ENCODE measurements around the gene IL17RB. TPM values are rescaled to one million over a fixed set of nuclear protein-coding genes. Genes with fewer than 3 reads are reported as not detected.

The IL17RB gene, protein sequence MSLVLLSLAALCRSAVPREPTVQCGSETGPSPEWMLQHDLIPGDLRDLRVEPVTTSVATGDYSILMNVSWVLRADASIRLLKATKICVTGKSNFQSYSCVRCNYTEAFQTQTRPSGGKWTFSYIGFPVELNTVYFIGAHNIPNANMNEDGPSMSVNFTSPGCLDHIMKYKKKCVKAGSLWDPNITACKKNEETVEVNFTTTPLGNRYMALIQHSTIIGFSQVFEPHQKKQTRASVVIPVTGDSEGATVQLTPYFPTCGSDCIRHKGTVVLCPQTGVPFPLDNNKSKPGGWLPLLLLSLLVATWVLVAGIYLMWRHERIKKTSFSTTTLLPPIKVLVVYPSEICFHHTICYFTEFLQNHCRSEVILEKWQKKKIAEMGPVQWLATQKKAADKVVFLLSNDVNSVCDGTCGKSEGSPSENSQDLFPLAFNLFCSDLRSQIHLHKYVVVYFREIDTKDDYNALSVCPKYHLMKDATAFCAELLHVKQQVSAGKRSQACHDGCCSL
- total RNA-seq (2021; fragmentation: NEBNext Ultra II Directional; extraction: Animal tissue kit (Norgen Biotek cat#: 25700)): 6.9 and 7.0 TPM in 2 replicates
- polyA plus RNA-seq (2011; rRNA removed): 13.3 and 24.6 TPM in 2 replicates
- polyA plus RNA-seq (2011; cell fraction: cytosol; rRNA removed): 18.2 TPM
- polyA plus RNA-seq (2011; cell fraction: nucleus; rRNA removed): 37.5 TPM
- 10.2 to 14.6 TPM (median 13.4 TPM) in 4 replicates for polyA plus RNA-seq (2012, experiment 1 of 2)
- polyA plus RNA-seq (2012, experiment 2 of 2): 2.8 TPM
- 7.9 TPM for polyA plus RNA-seq (2013, experiment 1 of 2)
- 7.8 TPM for polyA plus RNA-seq (2013, experiment 2 of 2)
- polyA minus RNA-seq (2011; rRNA and poly(A)+ RNA removed): 10.2 and 22.3 TPM in 2 replicates
- 4.8 TPM for polyA minus RNA-seq (2011; cell fraction: cytosol; rRNA and poly(A)+ RNA removed)
- polyA minus RNA-seq (2011; cell fraction: nucleus; rRNA and poly(A)+ RNA removed): 9.0 TPM
- long read RNA-seq, experiment 1, partial matches to known transcripts: 0 of 5 reads
- long read RNA-seq, experiment 1, other reads (novel, unspliced or antisense): 4 of 5 reads
- long read RNA-seq, experiment 2, partial matches to known transcripts: 0 of 4 reads
- long read RNA-seq, experiment 2, other reads (novel, unspliced or antisense): 4 of 4 reads

DNA sequence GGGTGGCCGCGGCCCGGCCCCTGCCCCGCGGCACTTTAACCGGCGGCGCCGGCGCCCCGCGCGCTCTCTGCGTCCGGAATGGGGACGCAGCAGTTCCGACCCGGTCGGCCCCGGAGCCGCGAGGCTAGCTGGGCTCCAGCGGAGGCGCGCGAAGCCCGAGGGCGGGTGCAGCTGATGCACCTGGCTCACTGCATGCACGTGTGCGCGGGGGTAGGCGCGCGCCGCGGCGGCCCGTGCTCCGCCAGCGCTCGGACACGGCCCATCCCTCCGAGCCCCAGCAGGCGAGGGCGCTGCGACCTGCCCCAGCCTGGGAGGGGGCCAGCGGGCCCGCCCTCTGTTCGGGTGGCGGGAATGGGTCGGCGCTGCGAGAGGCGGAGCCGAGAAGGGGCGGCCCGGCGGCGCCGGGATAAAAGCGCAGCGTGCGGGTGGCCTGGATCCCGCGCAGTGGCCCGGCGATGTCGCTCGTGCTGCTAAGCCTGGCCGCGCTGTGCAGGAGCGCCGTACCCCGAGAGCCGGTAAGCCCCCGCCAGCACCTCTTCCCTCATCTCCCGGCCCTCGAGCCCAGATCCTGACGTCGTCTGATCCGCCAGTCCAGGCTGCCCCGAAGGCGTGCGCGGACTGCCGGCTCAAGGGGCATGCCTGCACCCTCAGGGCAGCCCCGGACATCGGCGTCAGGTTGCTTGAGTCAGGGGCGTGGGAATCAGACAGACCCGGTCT lies at the start of gene IL17RB, which contains the start of gene CHDH:
Gene IL17RB (plus strand): TSS at position 435 of the 717 bp plus-strand sequence. CDS start 21 bp downstream, at position 456.
Gene CHDH (minus strand): TSS at position 286 of the 717 bp plus-strand sequence. CDS start 22,411 bp downstream, outside the sequence.
- H2AK5ac ChIP-seq (ENCODE audit: low read depth, low read length): no peak within 1 kb of the TSS
- 3% methylated on average over 80 of the region's 91 CpGs; no CpG with 5 or more reads in 1 of the 2 experiments for WGBS, 2 experiments (ENCODE audit: extremely low coverage in 1 of 2, insufficient coverage in 1 of 2, insufficient read length in 1 of 2, insufficient replicate concordance in 2 of 2, low coverage in 1 of 2, low lambda C conversion rate in 2 of 2, missing lambda C conversion rate in 1 of 2)
- no peak within 1 kb of the TSS for H2AFZ ChIP-seq (ENCODE audit: low read length)
- H3K4me2 ChIP-seq (ENCODE audit: insufficient read depth in 1 of 2, low read depth in 2 of 2, low read length in 2 of 2): peak within 1 kb of the TSS; percentile 69 to 90
- POLR2A ChIA-PET (ENCODE audit: partially characterized antibody): interaction anchor here (1.0 to 1.5 kb wide), 7 partner anchors 9 to 34 kb away, joined by 3 to 7 read pairs (median 4); no protein-coding TSS in a partner anchor
- H3K9ac ChIP-seq (replicated peaks in 1 of 4; ENCODE audit: extremely low read depth in 1 of 4, low read depth in 3 of 4, low read length in 3 of 4): peak within 1 kb of the TSS; percentile 31 to 85 (median 72); a peak in 6 of 7 replicates
- peaks cover 19 to 30% (median 21%) of the 10 kb centered on the region in 4 experiments for H3K4me1 ChIP-seq (replicated peaks in 1 of 4; ENCODE audit: control insufficient read depth in 3 of 4, insufficient read depth in 4 of 4, low read length in 3 of 4)
- H2BK15ac ChIP-seq (ENCODE audit: low read length): peak within 1 kb of the TSS; percentile 95; the same call in 1 of the 2 replicates
- 0 out of 2 replicates have a peak within 1 kb of the TSS, but pooled peaks have one; percentile 0 for H3K27ac ChIP-seq (ENCODE audit: low read depth, low read length)
- 0 out of 2 replicates have a peak within 1 kb of the TSS, but pooled peaks have one; percentile 39 for H2BK12ac ChIP-seq (ENCODE audit: low read depth, low read length)
- peaks cover 10% of the 10 kb centered on the region for H3K23me2 ChIP-seq (ENCODE audit: low read depth, low read length)
- H3K4me3 ChIP-seq (ENCODE audit: extremely low read depth in 1 of 4, insufficient read depth in 2 of 4, low read depth in 3 of 4, low read length in 4 of 4): peak within 1 kb of the TSS; percentile 47 to 79 (median 72)
- no peak within 1 kb of the TSS for H4K5ac ChIP-seq (ENCODE audit: insufficient read length, low read depth, low read length)
- peaks cover 0 to 4% (median 2%) of the 10 kb centered on the region in 4 experiments; a peak in 3 of 8 replicates for H3K36me3 ChIP-seq (ENCODE audit: control insufficient read depth in 2 of 4, insufficient read depth in 4 of 4, low read length in 3 of 4)
- DNase-seq (ENCODE audit: low read depth in 1 of 2, low spot score in 2 of 2) (no peak), FAIRE-seq (no peak)
- H4K91ac ChIP-seq (replicated peaks; ENCODE audit: insufficient read length, low read length): peak within 1 kb of the TSS; percentile 75
- peaks cover 3 to 16% (median 9%) of the 10 kb centered on the region in 4 experiments for H3K27me3 ChIP-seq (replicated peaks in 1 of 4; ENCODE audit: control insufficient read depth in 3 of 4, extremely low read depth in 1 of 4, insufficient read depth in 3 of 4, low read length in 3 of 4)
- H4K8ac ChIP-seq (ENCODE audit: extremely low read depth, insufficient read depth, low read length): peak within 1 kb of the TSS; percentile 45; the same call in 1 of the 2 replicates
- H3K56ac ChIP-seq (replicated peaks; ENCODE audit: insufficient read length, low read depth, low read length): no peak within 1 kb of the TSS
- peak within 1 kb of the TSS; percentile 2 for H3K4ac ChIP-seq (replicated peaks; ENCODE audit: insufficient read length, low read depth, low read length)
- H4K20me1 ChIP-seq (replicated peaks in 1 of 2; ENCODE audit: control insufficient read depth in 1 of 2, insufficient read depth in 2 of 2, low read length in 2 of 2): peaks cover 0 to 3% of the 10 kb centered on the region in 2 experiments
- H2BK20ac ChIP-seq (ENCODE audit: low read length): peak within 1 kb of the TSS; percentile 61; the same call in 1 of the 2 replicates
- peaks cover 10% of the 10 kb centered on the region for H3K79me1 ChIP-seq (ENCODE audit: low read depth, low read length)
- CTCF ChIA-PET (ENCODE audit: partially characterized antibody): interaction anchor here (0.9 to 3.5 kb wide), 6 partner anchors 12 to 139 kb away, joined by 3 to 23 read pairs (median 5); no protein-coding TSS in a partner anchor
- peak within 1 kb of the TSS; percentile 73 for H3K18ac ChIP-seq (ENCODE audit: extremely low read depth, low read length)
- no peaks in the 10 kb centered on the region for H3K9me3 ChIP-seq (ENCODE audit: insufficient read depth in 2 of 2, low read depth in 1 of 2, low read length in 1 of 2)
- 0 out of 2 replicates have a peak within 1 kb of the TSS, but pooled peaks have one; percentile 49 for H2BK5ac ChIP-seq (ENCODE audit: low read depth, low read length)
- no peak within 1 kb of the TSS for H3K23ac ChIP-seq (ENCODE audit: insufficient read length)
- no peak within 1 kb of the TSS for H3K14ac ChIP-seq (ENCODE audit: insufficient read length)
- H3K79me2 ChIP-seq (ENCODE audit: control insufficient read depth in 1 of 2, insufficient read depth in 2 of 2, low read length in 2 of 2): no peaks in the 10 kb centered on the region; a peak in 1 of 4 replicates
- H2BK120ac ChIP-seq (replicated peaks; ENCODE audit: low read depth, low read length): no peak within 1 kb of the TSS
